GM19023 (cell line): ENCODE data around the gene GP1BB.

Experiments
- ATAC-seq: cut with Tn5 transposase; IDR thresholded peaks from one replicate; pipeline ENCODE4 v1.9.1; 2021; ENCODE audit warnings: mild to moderate bottlenecking, moderate library complexity; ENCODE audit not compliant: unreplicated experiment

The GP1BB gene

GRCh38 chr22:19713650-19714311 lies 9.6 kb upstream of the GP1BB start:
- ATAC-seq, result no peak

GRCh38 chr22:19714312-19715187 lies 8.8 kb upstream of the GP1BB start, which contains the start of gene SEPTIN5:
SEPTIN5 (plus strand) TSS chr22:19714503; CDS start chr22:19714589, 86 bp downstream.
- no peak for ATAC-seq

GRCh38 chr22:19715188-19715930 lies 8.0 kb upstream of the GP1BB start:
- no peak for ATAC-seq

GRCh38 chr22:19716041-19716828 lies 7.1 kb upstream of the GP1BB start:
- no peak for ATAC-seq

- ATAC-seq, result no peak
Observed at GRCh38 chr22:19716829-19717105, 6.6 kb upstream of the GP1BB start.

GRCh38 chr22:19717181-19717580 lies 6.2 kb upstream of the GP1BB start:
- no peak for ATAC-seq

GRCh38 chr22:19717691-19718455 lies 5.5 kb upstream of the GP1BB start:
- ATAC-seq, result peak; percentile 62

GRCh38 chr22:19718456-19719049 lies 4.8 kb upstream of the GP1BB start:
- ATAC-seq, result no peak

GRCh38 chr22:19719050-19719482 lies 4.3 kb upstream of the GP1BB start:
- ATAC-seq, result no peak

GRCh38 chr22:19719488-19720021 lies 3.8 kb upstream of the GP1BB start:
- no peak for ATAC-seq

GRCh38 chr22:19720150-19720827 lies 3.0 kb upstream of the GP1BB start:
- no peak for ATAC-seq

GRCh38 chr22:19720999-19721329 lies 2.4 kb upstream of the GP1BB start:
- no peak for ATAC-seq

GRCh38 chr22:19721330-19722177 lies 1.8 kb upstream of the GP1BB start:
- ATAC-seq, result no peak

- no peak for ATAC-seq
Observed at GRCh38 chr22:19722178-19722981, 959 bp upstream of the GP1BB start.

- ATAC-seq, result no peak
Observed at GRCh38 chr22:19722982-19723231, 432 bp upstream of the GP1BB start.

GRCh38 chr22:19723983-19724827 lies 866 bp downstream of the GP1BB start:
- no peak for ATAC-seq
